ENCODE results near the gene HECW1. TPM values are rescaled to one million over a fixed set of nuclear protein-coding genes. Genes with fewer than 3 reads are reported as not detected.

HECW1 gene
- total and polyA plus RNA-seq, 2 of the 8 experiments (the other 6 are each of a cell fraction or from before 2014, with no cell fraction given), result 2.9 to 12.7 TPM

GRCh38 chr7:43408981-43409380 lies 296.5 kb downstream of the HECW1 start:
- Histone ChIP-seq H2BK5ac (ENCODE audit: low read depth, low read length) (no peak overlapping the region), H3K4me3 (ENCODE audit: extremely low read depth in 1 of 4, insufficient read depth in 2 of 4, low read depth in 3 of 4, low read length in 4 of 4) (no peak overlapping the region), H3K56ac (replicated peaks; ENCODE audit: insufficient read length, low read depth, low read length) (no peak overlapping the region), H3K36me3 (ENCODE audit: control insufficient read depth in 2 of 4, insufficient read depth in 4 of 4, low read length in 3 of 4) (no peaks in the 10 kb centered on the region), H4K91ac (replicated peaks; ENCODE audit: insufficient read length, low read length) (no peak overlapping the region), H3K27me3 (replicated peaks in 1 of 4; ENCODE audit: control insufficient read depth in 3 of 4, extremely low read depth in 1 of 4, insufficient read depth in 3 of 4, low read length in 3 of 4) (no peaks in the 10 kb centered on the region), H2AK5ac (ENCODE audit: low read depth, low read length) (no peak overlapping the region), H2BK120ac (replicated peaks; ENCODE audit: low read depth, low read length) (no peak overlapping the region), H3K23ac (ENCODE audit: insufficient read length) (no peak overlapping the region), H3K4ac (replicated peaks; ENCODE audit: insufficient read length, low read depth, low read length) (no peak overlapping the region), H2BK20ac (ENCODE audit: low read length) (no peak overlapping the region), H2BK15ac (ENCODE audit: low read length) (no peak overlapping the region), H3K79me2 (ENCODE audit: control insufficient read depth in 1 of 2, insufficient read depth in 2 of 2, low read length in 2 of 2) (no peaks in the 10 kb centered on the region), H2BK12ac (ENCODE audit: low read depth, low read length) (no peak overlapping the region), H3K9me3 (ENCODE audit: insufficient read depth in 2 of 2, low read depth in 1 of 2, low read length in 1 of 2) (no peaks in the 10 kb centered on the region), H4K8ac (ENCODE audit: extremely low read depth, insufficient read depth, low read length) (no peak overlapping the region), H3K9ac (replicated peaks in 1 of 4; ENCODE audit: extremely low read depth in 1 of 4, low read depth in 3 of 4, low read length in 3 of 4) (no peak overlapping the region), H3K79me1 (ENCODE audit: low read depth, low read length) (no peaks in the 10 kb centered on the region), H3K4me2 (ENCODE audit: insufficient read depth in 1 of 2, low read depth in 2 of 2, low read length in 2 of 2) (no peak overlapping the region), H3K4me1 (replicated peaks in 1 of 4; ENCODE audit: control insufficient read depth in 3 of 4, insufficient read depth in 4 of 4, low read length in 3 of 4) (peaks cover 0 to 7% (median 0%) of the 10 kb centered on the region in 4 experiments; a peak in 2 of 7 replicates), H3K23me2 (ENCODE audit: low read depth, low read length) (no peaks in the 10 kb centered on the region; the same call in 1 of the 2 replicates), H2AFZ (ENCODE audit: low read length) (no peak overlapping the region), H3K27ac (ENCODE audit: low read depth, low read length) (no peak overlapping the region), H4K20me1 (replicated peaks in 1 of 2; ENCODE audit: control insufficient read depth in 1 of 2, insufficient read depth in 2 of 2, low read length in 2 of 2) (no peaks in the 10 kb centered on the region), H4K5ac (ENCODE audit: insufficient read length, low read depth, low read length) (no peak overlapping the region), H3K18ac (ENCODE audit: extremely low read depth, low read length) (no peak overlapping the region), H3K14ac (ENCODE audit: insufficient read length) (no peak overlapping the region)
- POLR2A ChIA-PET (ENCODE audit: partially characterized antibody), result no interaction called here
- 95% methylated on average over 5 of the region's 5 CpGs; no CpG with 5 or more reads in 1 of the 2 experiments for WGBS, 2 experiments (ENCODE audit: extremely low coverage in 1 of 2, insufficient coverage in 1 of 2, insufficient read length in 1 of 2, insufficient replicate concordance in 2 of 2, low coverage in 1 of 2, low lambda C conversion rate in 2 of 2, missing lambda C conversion rate in 1 of 2)
- no peak for DNase-seq (ENCODE audit: low read depth in 1 of 2, low spot score in 2 of 2)
- no peak for FAIRE-seq
- no peak for TF ChIP-seq HDAC2 (IDR thresholded peaks at IDR 0.05; ENCODE audit: borderline replicate concordance in 1 of 2, low read depth in 2 of 2, low read length in 2 of 2)
- no peak for TF ChIP-seq PHF8 (conservative IDR thresholded peaks at IDR 0.05; ENCODE audit: low read depth, low read length)
- no peak for TF ChIP-seq HDAC6 (IDR thresholded peaks at IDR 0.05; ENCODE audit: low read depth, low read length)
- TF ChIP-seq FOSL1 (IDR thresholded peaks at IDR 0.05; ENCODE audit: insufficient read depth, low read depth, low read length), result no peak
- TF ChIP-seq ZNF274 (IDR thresholded peaks at IDR 0.05; ENCODE audit: borderline replicate concordance, extremely low read depth, low read length), result no peak
- no peak for TF ChIP-seq MAX (IDR thresholded peaks at IDR 0.05)
- TF ChIP-seq CBX5 (IDR thresholded peaks at IDR 0.05; ENCODE audit: low read depth, low read length), result no peak
- no peak for TF ChIP-seq SP2 (IDR thresholded peaks at IDR 0.05; ENCODE audit: low read length)
- TF ChIP-seq SIRT6 (IDR thresholded peaks at IDR 0.05; ENCODE audit: low read length), result no peak
- TF ChIP-seq CTBP2 (IDR thresholded peaks at IDR 0.05; ENCODE audit: borderline replicate concordance, insufficient read depth, insufficient read length, low read length), result no peak
- TF ChIP-seq SP1 (IDR thresholded peaks at IDR 0.05; ENCODE audit: low read depth, low read length), result no peak
- CTCF ChIA-PET (ENCODE audit: partially characterized antibody), result interaction anchor here (0.7 to 1.7 kb wide), 4 partner anchors 10 to 301 kb away, joined by 3 to 4 read pairs (median 3); no protein-coding TSS in a partner anchor

Data from H1 (cell line).